Prostate gland (tissue), 2 donors: ENCODE data around the gene MEPCE.

Experiments used
- CTCF ChIP-seq, 4 experiments: fragments of 200-600 bp in 2 of 4; fragments of 450-650 bp in 2 of 4; sonication (generic) in 2 of 4; IDR thresholded peaks; 1 replicate in 3 of 4; 2 replicates in 1 of 4; pipeline ENCODE4 v1.5.1; 2016 to 2019; ENCODE audit warnings: antibody characterized with exemption in 4 of 4, mild to moderate bottlenecking in 2 of 4, moderate library complexity in 2 of 4
- POLR2AphosphoS5 ChIP-seq: sonication (generic); formaldehyde crosslinking; IDR thresholded peaks from one replicate; pipeline ENCODE4 v1.6.1; 2017; ENCODE audit warnings: antibody characterized with exemption

- no peak for TF ChIP-seq CTCF (IDR thresholded peaks at IDR 0.05)
- TF ChIP-seq POLR2AphosphoS5, result peak; percentile 32
Observed at GRCh38 chr7:100444311-100445278, 15.0 kb downstream of the MEPCE start.
